Subcutaneous abdominal adipose tissue (tissue), 5 donors: ENCODE results near the gene ACOXL.

Experiments used
- H3K27ac ChIP-seq: one replicate; pipeline ENCODE4 v1.7.0; 2013; ENCODE audit warnings: low read depth, mild to moderate bottlenecking, inconsistent platforms, low read length, moderate library complexity
- H3K27me3 ChIP-seq, 5 donors: one replicate each; pipeline ENCODE4 v1.7.0; 2013; ENCODE audit warnings: low read length in 5 of 5, inconsistent platforms in 1 of 5; ENCODE audit not compliant: control insufficient read depth in 5 of 5, insufficient read depth in 4 of 5
- H3K36me3 ChIP-seq, 5 donors: one replicate each; pipeline ENCODE4 v1.7.0; 2013; ENCODE audit warnings: low read length in 5 of 5; ENCODE audit not compliant: control insufficient read depth in 5 of 5, insufficient read depth in 5 of 5
- H3K4me1 ChIP-seq, 5 donors: one replicate each; pipeline ENCODE4 v1.7.0; 2013; ENCODE audit warnings: low read length in 5 of 5, mild to moderate bottlenecking in 3 of 5, moderate library complexity in 1 of 5; ENCODE audit not compliant: control insufficient read depth in 5 of 5, insufficient read depth in 5 of 5
- H3K4me3 ChIP-seq, 5 donors: one replicate each; pipeline ENCODE4 v1.7.0; 2013; ENCODE audit warnings: low read length in 5 of 5, low read depth in 1 of 5
- H3K9ac ChIP-seq, 5 donors: one replicate each; pipeline ENCODE4 v1.7.0; 2013; ENCODE audit warnings: low read length in 5 of 5, mild to moderate bottlenecking in 4 of 5, moderate library complexity in 3 of 5
- H3K9me3 ChIP-seq, 5 donors: one replicate each; pipeline ENCODE4 v1.7.0; 2013; ENCODE audit warnings: low read length in 5 of 5; ENCODE audit not compliant: control insufficient read depth in 5 of 5
- donor health status: healthy.
- donor health status: healthy.
- donor health status: healthy.
- donor health status: healthy.
- donor health status: healthy.

Gene ACOXL

DNA sequence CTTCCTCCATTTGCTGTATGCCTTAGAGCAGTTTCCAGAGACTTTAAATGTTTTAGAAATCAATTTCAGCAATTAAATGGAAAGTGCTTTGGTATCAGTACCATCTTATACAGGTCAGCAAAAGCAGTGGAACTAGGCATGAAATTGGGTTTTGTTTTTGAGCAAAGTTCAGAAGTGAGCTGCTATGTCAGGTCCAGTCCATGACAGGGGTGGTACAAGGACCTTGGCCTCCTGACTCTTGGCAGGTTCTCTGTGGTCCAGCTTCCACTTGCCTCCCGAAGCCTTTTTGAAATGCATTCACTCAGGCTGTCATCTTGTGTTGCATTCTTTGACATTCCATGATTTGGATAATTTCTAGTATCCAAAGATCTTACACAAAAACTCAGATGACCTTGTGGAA is 159.3 kb downstream of the ACOXL start:
- Histone ChIP-seq H3K4me3 (no peak overlapping the region), H3K9ac (no peak overlapping the region), H3K27ac (no peak overlapping the region), H3K4me1 (no peaks in the 10 kb centered on the region), H3K9me3 (peaks cover 0 to 9% (median 4%) of the 10 kb centered on the region in 5 donors), H3K27me3 (peaks cover 0 to 3% (median 0%) of the 10 kb centered on the region in 5 donors), H3K36me3 (no peaks in the 10 kb centered on the region)

DNA sequence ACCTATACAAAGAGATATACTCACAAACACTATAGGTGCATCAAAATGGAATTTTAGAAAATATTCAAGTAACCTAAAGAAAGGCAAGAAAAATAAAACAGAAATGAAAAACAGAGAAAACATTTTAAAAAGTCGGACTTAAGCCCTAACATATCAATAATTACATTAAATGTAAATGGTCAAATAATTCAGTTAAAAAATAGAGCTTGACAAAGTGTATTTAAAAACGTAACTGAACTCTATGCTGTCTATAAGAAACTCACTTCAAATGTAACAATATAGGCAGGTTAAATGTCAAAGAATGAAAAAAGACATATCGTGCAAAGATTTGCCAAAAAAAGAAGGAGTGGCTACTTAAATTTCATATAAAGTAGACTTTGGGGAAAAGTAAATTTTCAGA is 163.9 kb downstream of the ACOXL start:
- Histone ChIP-seq H3K4me3 (no peak overlapping the region), H3K9ac (no peak overlapping the region), H3K27ac (no peak overlapping the region), H3K9me3 (peaks cover 0 to 10% (median 5%) of the 10 kb centered on the region in 5 donors), H3K4me1 (no peaks in the 10 kb centered on the region), H3K36me3 (no peaks in the 10 kb centered on the region), H3K27me3 (peaks cover 0 to 3% (median 0%) of the 10 kb centered on the region in 5 donors)

DNA sequence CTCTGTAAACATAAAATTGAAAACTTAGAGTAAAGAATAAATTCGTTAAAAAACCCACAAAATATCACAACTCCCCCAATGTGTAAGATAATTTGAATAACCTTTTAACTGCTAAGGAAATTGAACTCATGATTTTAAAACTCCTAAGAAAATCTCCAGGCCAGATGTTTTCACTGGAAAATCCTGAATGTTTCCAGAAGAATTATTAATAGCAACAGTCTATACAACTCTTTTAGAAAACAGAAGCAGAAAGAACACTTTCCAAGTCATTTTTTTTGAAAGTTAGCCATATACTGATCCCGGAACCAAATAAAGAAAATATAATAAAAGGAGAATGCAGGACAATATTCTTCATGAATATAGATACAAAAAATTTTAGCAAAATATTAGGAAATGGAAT is 165.6 kb downstream of the ACOXL start:
- H3K4me1 ChIP-seq = no peaks in the 10 kb centered on the region
- H3K4me3 ChIP-seq = no peak overlapping the region
- H3K27me3 ChIP-seq = peaks cover 0 to 3% (median 0%) of the 10 kb centered on the region in 5 donors
- no peaks in the 10 kb centered on the region for H3K36me3 ChIP-seq
- H3K27ac ChIP-seq = no peak overlapping the region
- H3K9me3 ChIP-seq = peaks cover 0 to 10% (median 5%) of the 10 kb centered on the region in 5 donors
- no peak overlapping the region for H3K9ac ChIP-seq

DNA sequence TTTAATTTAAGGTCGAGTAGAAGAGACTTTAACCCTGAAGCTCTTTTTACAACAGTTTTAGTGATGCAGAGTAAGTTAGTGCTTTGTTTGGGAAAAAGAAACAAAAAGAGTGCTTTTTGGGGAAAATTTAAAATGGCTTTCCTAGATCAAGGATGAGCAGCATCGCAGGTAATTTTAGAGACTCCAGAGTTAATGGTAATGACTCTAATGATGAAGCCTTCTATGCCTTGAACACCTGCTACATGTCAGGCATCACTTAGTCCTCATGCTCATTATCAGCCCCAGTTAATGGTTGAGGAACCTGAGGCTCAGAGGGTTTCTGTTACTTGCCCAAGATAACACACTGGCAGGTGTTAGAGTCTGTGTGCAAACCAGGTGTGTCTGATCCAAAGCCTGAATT is 167.8 kb downstream of the ACOXL start:
- peaks cover 0 to 6% (median 0%) of the 10 kb centered on the region in 5 donors for H3K4me1 ChIP-seq
- peaks cover 0 to 10% (median 5%) of the 10 kb centered on the region in 5 donors for H3K9me3 ChIP-seq
- no peak overlapping the region for H3K4me3 ChIP-seq
- H3K27me3 ChIP-seq = no peaks in the 10 kb centered on the region
- H3K27ac ChIP-seq = no peak overlapping the region
- no peak overlapping the region for H3K9ac ChIP-seq
- H3K36me3 ChIP-seq = no peaks in the 10 kb centered on the region

DNA sequence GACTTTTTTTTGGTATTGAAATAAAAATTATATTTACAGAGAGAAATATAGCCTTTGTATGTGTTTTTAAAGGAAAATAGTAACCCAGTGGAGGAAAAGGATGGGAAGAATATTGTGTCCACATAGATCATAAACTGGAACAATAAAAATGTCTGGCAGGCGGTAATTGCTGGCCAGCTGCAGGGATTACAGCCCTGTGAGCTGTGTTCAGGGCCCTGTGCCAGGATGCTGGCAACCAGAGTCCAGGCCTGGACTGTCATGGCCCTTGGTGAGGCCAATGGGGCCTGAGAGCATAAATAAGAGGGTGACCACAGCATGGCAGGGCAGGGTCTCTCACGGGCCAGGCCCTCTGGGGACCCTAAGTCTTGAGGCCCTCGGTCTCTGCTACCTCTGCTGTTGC is 171.2 kb downstream of the ACOXL start:
- Histone ChIP-seq H3K27ac (no peak overlapping the region), H3K36me3 (no peaks in the 10 kb centered on the region), H3K4me3 (no peak overlapping the region), H3K4me1 (peaks cover 0 to 6% (median 0%) of the 10 kb centered on the region in 5 donors), H3K27me3 (no peaks in the 10 kb centered on the region), H3K9ac (no peak overlapping the region), H3K9me3 (no peaks in the 10 kb centered on the region)

DNA sequence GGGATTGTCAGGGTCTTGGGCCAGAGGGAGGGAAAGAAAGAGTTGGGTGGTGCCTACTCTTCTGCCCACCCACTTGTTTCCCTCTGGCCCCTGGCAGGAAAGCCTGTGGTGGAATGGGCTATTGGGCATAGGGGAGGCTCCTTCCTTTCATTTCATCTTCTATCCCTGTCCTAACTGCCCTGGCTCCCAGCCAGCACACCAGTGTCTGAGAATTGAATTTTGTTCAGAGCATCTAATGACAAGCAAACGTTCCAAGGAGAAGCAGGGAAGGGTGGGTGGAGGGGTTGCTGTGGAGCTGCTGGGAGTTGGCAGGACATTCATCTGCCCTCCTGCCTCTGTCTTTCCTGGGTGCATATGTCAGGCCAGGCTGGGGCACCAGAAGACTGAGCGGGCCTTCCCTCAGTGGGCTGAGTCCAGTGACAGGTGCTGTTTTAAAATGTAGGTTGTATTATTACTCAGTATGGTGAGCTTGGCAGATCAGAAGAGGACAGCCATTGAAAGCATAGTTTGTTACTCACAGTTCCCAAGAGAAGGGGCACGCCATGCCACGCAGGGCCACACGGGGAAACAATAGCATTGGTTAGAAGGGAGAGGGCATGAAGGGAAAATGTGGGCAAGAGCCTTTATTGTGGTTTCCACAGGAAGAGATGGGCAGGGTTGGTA is 171.9 kb downstream of the ACOXL start:
- no peaks in the 10 kb centered on the region for H3K9me3 ChIP-seq
- no peak overlapping the region for H3K4me3 ChIP-seq
- H3K36me3 ChIP-seq = no peaks in the 10 kb centered on the region
- H3K9ac ChIP-seq = no peak overlapping the region
- H3K27ac ChIP-seq = no peak overlapping the region
- H3K4me1 ChIP-seq = peaks cover 0 to 6% (median 0%) of the 10 kb centered on the region in 5 donors
- H3K27me3 ChIP-seq = no peaks in the 10 kb centered on the region

DNA sequence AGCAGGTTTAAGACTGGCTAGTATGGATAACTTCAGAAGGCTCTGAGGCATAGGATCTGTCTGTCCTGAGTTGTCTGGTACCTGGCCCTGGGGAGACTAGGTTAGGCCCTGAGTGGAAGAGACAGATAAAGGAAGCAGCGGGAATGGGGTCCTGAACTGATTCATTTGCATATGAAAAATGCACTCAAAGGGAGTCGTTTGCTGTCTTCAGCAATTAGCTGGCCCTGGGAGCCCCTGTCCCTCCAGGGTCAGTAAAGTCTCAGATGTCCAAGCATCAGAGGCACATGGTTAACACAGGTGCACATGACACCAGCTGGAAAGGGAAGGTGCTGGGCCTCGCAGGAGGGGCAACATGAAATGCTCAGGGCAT is 172.4 kb downstream of the ACOXL start:
- no peaks in the 10 kb centered on the region for H3K9me3 ChIP-seq
- no peak overlapping the region for H3K27ac ChIP-seq
- H3K4me1 ChIP-seq = peaks cover 0 to 6% (median 0%) of the 10 kb centered on the region in 5 donors
- no peaks in the 10 kb centered on the region for H3K36me3 ChIP-seq
- no peaks in the 10 kb centered on the region for H3K27me3 ChIP-seq
- H3K4me3 ChIP-seq = no peak overlapping the region
- H3K9ac ChIP-seq = no peak overlapping the region

DNA sequence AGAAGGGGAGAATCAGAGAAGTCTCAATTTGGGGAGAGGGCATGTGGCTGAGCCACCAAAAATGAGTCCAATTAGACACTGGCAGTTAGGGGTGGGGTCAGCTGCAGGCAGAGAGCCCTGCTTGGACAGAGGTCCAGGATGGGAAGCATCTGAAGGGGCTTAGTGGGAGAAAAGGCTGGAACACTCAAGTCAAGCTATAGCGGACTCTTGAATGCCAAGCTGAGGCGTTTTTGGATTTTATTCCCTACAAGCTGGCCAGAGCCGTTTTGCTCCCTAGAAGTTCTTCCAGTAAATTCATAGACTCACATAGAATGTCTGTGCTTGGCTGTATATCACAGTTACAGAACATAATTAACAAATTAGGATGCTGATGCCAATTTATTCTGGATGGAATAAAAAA is 172.8 kb downstream of the ACOXL start:
- Histone ChIP-seq H3K9me3 (no peaks in the 10 kb centered on the region), H3K27ac (no peak overlapping the region), H3K4me3 (no peak overlapping the region), H3K4me1 (peaks cover 0 to 6% (median 0%) of the 10 kb centered on the region in 5 donors), H3K36me3 (no peaks in the 10 kb centered on the region), H3K9ac (no peak overlapping the region), H3K27me3 (no peaks in the 10 kb centered on the region)

DNA sequence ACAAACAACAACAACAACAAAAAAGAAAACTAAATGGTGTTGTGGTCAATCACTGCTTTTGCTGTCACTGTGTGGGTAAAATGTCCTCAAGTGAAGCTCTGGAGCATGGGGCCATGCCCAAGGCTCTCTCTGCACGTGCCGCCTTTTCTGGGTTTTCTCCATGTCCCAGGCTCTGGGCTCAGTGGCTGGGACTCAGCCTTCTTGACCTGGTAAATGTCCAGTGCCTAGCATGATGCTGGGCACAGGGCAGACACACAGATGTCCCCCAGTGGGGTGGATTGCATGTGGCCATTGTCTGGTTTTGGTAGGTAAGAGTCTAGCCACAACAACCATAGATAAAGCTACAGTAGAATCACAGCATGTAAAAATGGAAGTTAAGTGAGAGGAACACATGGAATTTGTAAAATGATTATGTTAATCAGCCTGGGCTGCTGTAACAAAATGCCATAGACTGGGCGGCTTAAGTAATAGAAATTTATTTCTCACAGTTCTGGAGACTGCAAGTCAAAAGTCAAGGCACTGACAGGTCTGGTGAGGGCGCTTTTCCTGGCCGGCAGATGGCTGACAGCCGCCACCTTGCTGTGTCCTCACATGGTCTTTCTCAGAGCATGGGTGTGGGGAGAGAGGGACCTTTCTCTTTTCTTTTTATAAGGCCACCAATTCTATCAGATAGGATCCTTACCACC is 174.4 kb downstream of the ACOXL start:
- no peaks in the 10 kb centered on the region for H3K36me3 ChIP-seq
- H3K9ac ChIP-seq = no peak overlapping the region
- H3K4me1 ChIP-seq = peaks cover 0 to 6% (median 0%) of the 10 kb centered on the region in 5 donors
- no peak overlapping the region for H3K4me3 ChIP-seq
- no peak overlapping the region for H3K27ac ChIP-seq
- H3K27me3 ChIP-seq = no peaks in the 10 kb centered on the region
- H3K9me3 ChIP-seq = peaks cover 4 to 7% (median 6%) of the 10 kb centered on the region in 5 donors

DNA sequence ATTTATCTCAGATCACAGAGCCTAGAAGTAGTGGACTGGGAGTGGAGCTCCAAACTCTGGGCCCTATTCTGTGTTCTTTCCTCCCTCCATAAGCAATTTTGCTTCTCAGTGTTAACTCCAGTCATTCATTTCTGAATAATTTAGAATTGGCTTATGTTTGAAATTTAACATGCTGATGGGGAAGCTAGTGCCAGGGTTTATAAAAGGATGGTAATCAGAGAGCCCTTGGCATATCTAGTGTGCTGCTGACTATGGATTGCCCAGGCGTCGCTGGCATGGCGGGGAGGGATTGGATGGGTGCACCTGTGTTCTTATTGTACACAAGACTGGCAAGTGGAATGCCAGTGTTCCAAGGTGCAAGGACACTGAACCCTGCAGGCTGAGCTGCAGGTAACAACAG is 177.1 kb downstream of the ACOXL start:
- Histone ChIP-seq H3K9me3 (peaks cover 5 to 11% (median 9%) of the 10 kb centered on the region in 5 donors), H3K4me3 (no peak overlapping the region), H3K27ac (no peak overlapping the region), H3K9ac (no peak overlapping the region), H3K27me3 (no peaks in the 10 kb centered on the region), H3K4me1 (no peaks in the 10 kb centered on the region), H3K36me3 (no peaks in the 10 kb centered on the region)
